Right lobe of liver (tissue), 6 donors: ENCODE data around the gene FOXL2. TPM values are rescaled to one million over a fixed set of nuclear protein-coding genes. Genes with fewer than 3 reads are reported as not detected.

Source experiments
- ATAC-seq, 4 donors: fragments of 200-7000 bp; cut with Tn5 transposase; one replicate each; pipeline ENCODE4 v1.9.1; 2020; ENCODE audit warnings: mild to moderate bottlenecking in 4 of 4, moderate library complexity in 4 of 4
- DNase-seq, 3 donors: peaks; one replicate each; pipeline ENCODE4 v3.0.0-alpha.2; 2020
- H3K27ac ChIP-seq, 3 donors: fragments of 200-600 bp; one replicate each; pipeline ENCODE4 v1.8.0; 2022
- H3K27me3 ChIP-seq, 2 donors: fragments of 200-600 bp; one replicate each; pipeline ENCODE4 v1.8.0; 2022
- H3K36me3 ChIP-seq, 4 donors: fragments of 200-600 bp; sonication (generic) in 1 of 4; one replicate each; pipeline versions ENCODE4 v1.5.1 to v1.8.0; 2017 to 2022; ENCODE audit warnings: control low read depth in 1 of 4
- H3K4me1 ChIP-seq, 4 donors: fragments of 200-600 bp; sonication (generic) in 1 of 4; one replicate each; pipeline versions ENCODE4 v1.5.1 to v1.8.0; 2017 to 2022; ENCODE audit warnings: control low read depth in 1 of 4
- H3K4me3 ChIP-seq, 3 donors: fragments of 200-600 bp; one replicate each; pipeline ENCODE4 v1.8.0; 2022
- H3K9me3 ChIP-seq, 4 donors: fragments of 200-600 bp; sonication (generic) in 1 of 4; one replicate each; pipeline versions ENCODE4 v1.5.1 to v1.8.0; 2017 to 2022; ENCODE audit warnings: control low read depth in 1 of 4
- CTCF ChIP-seq, 4 donors: fragments of 200-600 bp in 3 of 4; fragments of 450-650 bp in 1 of 4; IDR thresholded peaks; one replicate each; pipeline versions ENCODE4 v1.5.1 to v1.8.0; 2016 to 2022; ENCODE audit warnings: antibody characterized with exemption in 4 of 4, mild to moderate bottlenecking in 2 of 4
- POLR2A ChIP-seq: fragments of 450-650 bp; IDR thresholded peaks from one replicate; pipeline ENCODE4 v1.6.1; 2017; ENCODE audit warnings: antibody characterized with exemption, mild to moderate bottlenecking
- WGBS: methylation state at CpG from one replicate; pipeline ENCODE4 v1.1.6; 2018; ENCODE audit warnings: low coverage, low lambda C conversion rate; ENCODE audit not compliant: insufficient coverage; ENCODE audit errors: missing lambda C conversion rate; 5-methylcytosine and 5-hydroxymethylcytosine counted together
- intact Hi-C, 2 donors: fragments of 100-400 bp; cut with DNase I; formaldehyde crosslinking; loops; one replicate each; pipeline versions ENCODE4 v1.11.2 to v1.14.1; 2022
- total RNA-seq, 6 experiments: library from RNA; depleted of rRNA in 2 of 6; stranded (reverse); fragments of >200 nt in 2 of 6; fragmentation: NEBNext Ultra II Directional in 3 of 6; extraction: Animal tissue kit (Norgen Biotek cat#: 25700) in 3 of 6; gene quantifications; one replicate each; pipeline versions ENCODE4 v1.1.0 to v1.2.4, GENCODE V29; 2016 to 2023
- donor health status: DM: no; HTN: yes; CAD: no.
- donor health status: DM: no; HTN: no; CAD: no.
- donor health status: DM: no; HTN: no; CAD: no.
- donor health status: DM: no; HTN: yes; CAD: no.
- donor health status: DM: no; HTN: yes; CAD: no.

Gene FOXL2
- total RNA-seq, 6 experiments from 2014 or later, result not detected

- ATAC-seq (no peak), DNase-seq (no peak)
- no peak overlapping the region for H3K27ac ChIP-seq
- TF ChIP-seq CTCF (IDR thresholded peaks at IDR 0.05), result no peak
- TF ChIP-seq POLR2A, result no peak
- H3K36me3 ChIP-seq, result no peaks in the 10 kb centered on the region
- H3K27me3 ChIP-seq, result no peaks in the 10 kb centered on the region
- H3K4me1 ChIP-seq, result peaks cover 0 to 5% (median 0%) of the 10 kb centered on the region in 4 donors
- H3K4me3 ChIP-seq, result no peak overlapping the region
- H3K9me3 ChIP-seq, result no peaks in the 10 kb centered on the region
- 87% methylated on average over 3 of the region's 3 CpGs for WGBS
- intact Hi-C loops, result loop anchor here in 1 of 2 donors (10.0 kb wide), 1 partner anchor 69 kb away; no protein-coding TSS in a partner anchor
Observed at GRCh38 chr3:138913766-138914165, 33.2 kb downstream of the FOXL2 start.

- Histone ChIP-seq H3K27me3 (no peaks in the 10 kb centered on the region), H3K4me1 (peaks cover 0 to 5% (median 0%) of the 10 kb centered on the region in 4 donors), H3K36me3 (no peaks in the 10 kb centered on the region), H3K4me3 (no peak overlapping the region), H3K27ac (no peak overlapping the region), H3K9me3 (no peaks in the 10 kb centered on the region)
- ATAC-seq, result no peak
- TF ChIP-seq POLR2A, result no peak
- no peak for TF ChIP-seq CTCF (IDR thresholded peaks at IDR 0.05)
- intact Hi-C loops, result loop anchor here in 1 of 2 donors (10.0 kb wide), 1 partner anchor 67 kb away; no protein-coding TSS in a partner anchor
- no peak for DNase-seq
- 91% methylated on average over 3 of the region's 4 CpGs for WGBS
Observed at GRCh38 chr3:138912237-138912636, 34.7 kb downstream of the FOXL2 start.

GRCh38 chr3:138911621-138912020 lies 35.3 kb downstream of the FOXL2 start:
- ATAC-seq (no peak), DNase-seq (no peak)
- H3K4me1 ChIP-seq, result peaks cover 0 to 5% (median 0%) of the 10 kb centered on the region in 4 donors
- intact Hi-C loops, result loop anchor here in 1 of 2 donors (10.0 kb wide), 1 partner anchor 67 kb away; no protein-coding TSS in a partner anchor
- H3K36me3 ChIP-seq, result no peaks in the 10 kb centered on the region
- no peak for TF ChIP-seq CTCF (IDR thresholded peaks at IDR 0.05)
- TF ChIP-seq POLR2A, result no peak
- WGBS, result 92% methylated on average over 1 of the region's 1 CpG
- no peaks in the 10 kb centered on the region for H3K9me3 ChIP-seq
- H3K4me3 ChIP-seq, result no peak overlapping the region
- no peak overlapping the region for H3K27ac ChIP-seq
- H3K27me3 ChIP-seq, result no peaks in the 10 kb centered on the region

GRCh38 chr3:138909904-138910303 lies 37.0 kb downstream of the FOXL2 start:
- no peaks in the 10 kb centered on the region for H3K9me3 ChIP-seq
- TF ChIP-seq CTCF (IDR thresholded peaks at IDR 0.05) (no peak), POLR2A (no peak)
- H3K27ac ChIP-seq, result no peak overlapping the region
- intact Hi-C loops, result loop anchor here in 1 of 2 donors (10.0 kb wide), 1 partner anchor 65 kb away; no protein-coding TSS in a partner anchor
- no peaks in the 10 kb centered on the region for H3K27me3 ChIP-seq
- no peaks in the 10 kb centered on the region for H3K4me1 ChIP-seq
- no peaks in the 10 kb centered on the region for H3K36me3 ChIP-seq
- no peak for DNase-seq
- peak in 1 of 4 donors; percentile 20 for ATAC-seq
- no peak overlapping the region for H3K4me3 ChIP-seq

- H3K27me3 ChIP-seq, result no peaks in the 10 kb centered on the region
Observed at GRCh38 chr3:138908846-138909245, 38.1 kb downstream of the FOXL2 start.

More at GRCh38 chr3:138908846-138909245, 38.1 kb downstream of the FOXL2 start:
- Histone ChIP-seq H3K4me3 (no peak overlapping the region), H3K4me1 (no peaks in the 10 kb centered on the region), H3K9me3 (no peaks in the 10 kb centered on the region), H3K36me3 (no peaks in the 10 kb centered on the region), H3K27ac (no peak overlapping the region)
- DNase-seq (no peak), ATAC-seq (no peak)
- intact Hi-C loops, result no loop called here
- WGBS, result 87% methylated on average over 5 of the region's 5 CpGs
- TF ChIP-seq CTCF (IDR thresholded peaks at IDR 0.05) (no peak), POLR2A (no peak)
